Kidney epithelial cell (primary cell): ENCODE measurements around the gene RNF220. TPM values are rescaled to one million over a fixed set of nuclear protein-coding genes. Genes with fewer than 3 reads are reported as not detected.

ENCODE experiments used
- DNase-seq: peaks from one replicate; pipeline ENCODE4 v3.0.0-alpha.2; 2010; ENCODE audit warnings: low read depth
- H3K27me3 ChIP-seq: 2 replicates; pipeline ENCODE4 v1.6.0; 2011; ENCODE audit warnings: low read length; ENCODE audit not compliant: control insufficient read depth, insufficient read depth
- H3K36me3 ChIP-seq: 2 replicates; pipeline ENCODE4 v1.5.1; 2011; ENCODE audit warnings: low read length; ENCODE audit not compliant: control insufficient read depth, insufficient read depth
- H3K4me3 ChIP-seq: 2 replicates; pipeline ENCODE4 v1.5.1; 2011; ENCODE audit warnings: low read depth, mild to moderate bottlenecking, control low read depth, low read length
- total RNA-seq: library from RNA; depleted of rRNA; stranded (reverse); fragments of >200 nt; gene quantifications from 2 replicates; pipeline ENCODE4 v1.2.3, GENCODE V29; 2015
- TF ChIP-seq, protein P1 (sequence below): IDR thresholded peaks from 2 replicates; pipeline ENCODE4 v1.5.1; 2011; ENCODE audit warnings: mild to moderate bottlenecking, moderate library complexity, low read length, control low read depth, inconsistent platforms; ENCODE audit not compliant: insufficient read depth, poor library complexity, severe bottlenecking

RNF220 gene
- total RNA-seq, 1 donor from 2014 or later: 127 TPM

GRCh38 chr1:44581205-44581604 is 176.2 kb downstream of the RNF220 start:
- TF ChIP-seq, protein P1, sequence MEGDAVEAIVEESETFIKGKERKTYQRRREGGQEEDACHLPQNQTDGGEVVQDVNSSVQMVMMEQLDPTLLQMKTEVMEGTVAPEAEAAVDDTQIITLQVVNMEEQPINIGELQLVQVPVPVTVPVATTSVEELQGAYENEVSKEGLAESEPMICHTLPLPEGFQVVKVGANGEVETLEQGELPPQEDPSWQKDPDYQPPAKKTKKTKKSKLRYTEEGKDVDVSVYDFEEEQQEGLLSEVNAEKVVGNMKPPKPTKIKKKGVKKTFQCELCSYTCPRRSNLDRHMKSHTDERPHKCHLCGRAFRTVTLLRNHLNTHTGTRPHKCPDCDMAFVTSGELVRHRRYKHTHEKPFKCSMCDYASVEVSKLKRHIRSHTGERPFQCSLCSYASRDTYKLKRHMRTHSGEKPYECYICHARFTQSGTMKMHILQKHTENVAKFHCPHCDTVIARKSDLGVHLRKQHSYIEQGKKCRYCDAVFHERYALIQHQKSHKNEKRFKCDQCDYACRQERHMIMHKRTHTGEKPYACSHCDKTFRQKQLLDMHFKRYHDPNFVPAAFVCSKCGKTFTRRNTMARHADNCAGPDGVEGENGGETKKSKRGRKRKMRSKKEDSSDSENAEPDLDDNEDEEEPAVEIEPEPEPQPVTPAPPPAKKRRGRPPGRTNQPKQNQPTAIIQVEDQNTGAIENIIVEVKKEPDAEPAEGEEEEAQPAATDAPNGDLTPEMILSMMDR: no peak
- Histone ChIP-seq H3K4me3 (no peak overlapping the region), H3K36me3 (no peaks in the 10 kb centered on the region), H3K27me3 (peaks cover 16% of the 10 kb centered on the region)
- DNase-seq: no peak

DNA sequence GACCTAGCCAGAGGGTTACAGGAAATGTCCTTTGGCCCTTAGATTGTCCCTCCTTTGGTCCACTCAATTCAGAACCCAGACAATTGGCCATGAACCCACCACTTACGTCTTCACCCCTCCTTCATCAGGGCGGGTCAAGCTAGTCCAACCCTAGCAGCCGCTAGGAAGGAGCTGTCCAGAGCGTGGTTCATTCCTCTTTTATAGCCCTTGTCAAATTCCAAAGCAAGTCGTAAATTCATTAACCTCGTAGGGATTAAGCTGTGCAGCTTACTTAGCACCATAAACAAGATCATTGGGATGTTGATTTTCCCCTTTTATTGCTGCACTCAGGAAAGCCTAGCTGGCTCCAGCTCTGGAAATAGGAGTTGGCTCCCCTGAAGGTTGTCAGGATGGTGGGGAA is 179.1 kb downstream of the RNF220 start:
- Histone ChIP-seq H3K27me3 (peaks cover 18% of the 10 kb centered on the region), H3K36me3 (no peaks in the 10 kb centered on the region), H3K4me3 (no peak overlapping the region)
- TF ChIP-seq, protein P1: no peak
- no peak for DNase-seq

DNA sequence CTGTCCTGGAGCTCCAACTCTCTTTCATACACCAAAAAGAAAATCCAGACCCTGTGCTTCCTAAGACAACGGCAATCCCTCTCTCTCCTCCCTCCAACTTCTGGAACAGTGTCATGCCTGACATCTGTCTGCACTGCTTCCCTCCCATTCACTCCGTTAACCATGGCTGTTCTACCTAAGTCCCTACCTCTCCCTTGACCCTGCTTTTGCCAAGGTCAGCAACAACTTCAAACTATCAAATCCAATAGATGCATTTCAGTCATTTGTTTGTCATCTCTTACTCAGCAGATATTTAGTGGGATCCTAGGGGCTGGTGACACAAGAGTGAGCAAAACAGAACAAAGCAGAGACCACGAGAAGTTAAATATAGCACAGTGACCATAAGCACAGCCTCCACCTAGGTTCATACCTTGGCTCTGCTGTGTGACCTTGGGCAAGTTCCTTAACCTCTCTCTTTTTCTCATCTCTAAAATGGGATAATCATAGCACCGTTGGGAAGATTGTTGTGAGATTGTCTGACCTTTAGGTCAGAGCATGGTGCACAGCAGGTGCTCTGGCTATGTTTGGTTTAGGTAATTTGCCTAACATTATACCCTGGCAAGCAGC is 180.4 kb downstream of the RNF220 start:
- peaks cover 18% of the 10 kb centered on the region for H3K27me3 ChIP-seq
- DNase-seq: no peak
- no peaks in the 10 kb centered on the region for H3K36me3 ChIP-seq
- TF ChIP-seq, protein P1: no peak
- no peak overlapping the region for H3K4me3 ChIP-seq

- TF ChIP-seq, protein P1: no peak
- Histone ChIP-seq H3K27me3 (peaks cover 15% of the 10 kb centered on the region), H3K4me3 (no peak overlapping the region), H3K36me3 (no peaks in the 10 kb centered on the region)
- DNase-seq: no peak
Measured at GRCh38 chr1:44587796-44588460, 182.9 kb downstream of the RNF220 start.

DNA sequence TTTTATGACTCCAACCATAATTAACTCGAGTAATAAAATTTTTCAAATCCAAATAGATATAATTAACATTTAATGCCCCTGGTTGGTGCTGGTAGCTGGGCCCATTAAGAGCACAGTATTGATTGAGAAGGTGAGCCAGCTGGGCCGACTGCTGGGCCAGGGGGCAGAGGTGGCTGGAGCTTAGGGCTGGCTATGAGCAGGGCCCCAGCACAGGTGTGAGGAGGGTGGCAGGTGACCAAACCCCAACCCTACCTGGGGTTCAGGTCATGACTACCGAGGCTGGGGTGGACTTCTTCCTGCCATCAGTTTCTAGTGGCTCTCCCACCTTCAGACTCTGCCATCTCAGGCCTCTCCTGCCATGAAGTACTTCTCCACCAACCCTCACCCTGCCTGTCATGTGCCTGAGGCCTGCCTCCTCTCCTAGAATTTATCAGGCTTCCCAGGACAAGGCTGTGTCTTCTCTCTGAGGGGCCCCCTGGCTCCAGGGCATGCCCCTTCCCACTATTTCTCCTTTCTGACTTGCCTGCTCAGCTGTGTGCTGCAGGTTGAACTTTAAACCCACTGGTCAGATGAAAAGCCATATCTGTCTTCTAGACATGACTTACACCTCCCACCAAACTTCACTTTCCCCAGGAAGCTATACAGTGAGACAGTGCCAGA is 183.6 kb downstream of the RNF220 start:
- TF ChIP-seq, protein P1: no peak
- no peak for DNase-seq
- H3K36me3 ChIP-seq: no peaks in the 10 kb centered on the region
- H3K4me3 ChIP-seq: no peak overlapping the region
- H3K27me3 ChIP-seq: peaks cover 15% of the 10 kb centered on the region
